CD4-positive, alpha-beta T cell (primary cell): ENCODE results near the gene COL4A6. TPM values are rescaled to one million over a fixed set of nuclear protein-coding genes. Genes with fewer than 3 reads are reported as not detected.

Experiments used
- ATAC-seq: fragments of 200-7000 bp; cut with Tn5 transposase; one replicate; pipeline ENCODE4 v1.10.0; 2022; ENCODE audit warnings: mild to moderate bottlenecking; ENCODE audit not compliant: poor library complexity
- CTCF ChIA-PET: fragments of 350-600 bp; sonication (Branson Sonifier 250); formaldehyde crosslinking; loops from one replicate; lab custom pipeline; 2021; ENCODE audit warnings: antibody characterized with exemption, inconsistent platforms; lab: Charles Lee
- POLR2A ChIA-PET: fragments of 350-600 bp; sonication (Branson Sonifier 250); formaldehyde crosslinking; loops from one replicate; lab custom pipeline; 2021; ENCODE audit warnings: antibody characterized with exemption, inconsistent platforms; lab: Charles Lee
- DNase-seq, 14 experiments: peaks; one replicate each; pipeline ENCODE4 v3.0.0-alpha.2; 2013 to 2020; ENCODE audit warnings: mixed read lengths in 2 of 14
- H3K27ac ChIP-seq, 2 donors: one replicate each; pipeline versions ENCODE4 v1.5.1 to v1.7.0; 2013; ENCODE audit warnings: low read length in 2 of 2, low read depth in 1 of 2, mild to moderate bottlenecking in 1 of 2
- H3K27me3 ChIP-seq, 2 experiments: 1 replicate in 1 of 2; 2 replicates in 1 of 2; pipeline versions ENCODE4 v1.6.1 to v1.7.0; 2013; ENCODE audit warnings: low read length in 2 of 2, control low read depth in 1 of 2, mild to moderate bottlenecking in 1 of 2, moderate library complexity in 1 of 2; ENCODE audit not compliant: insufficient read depth in 2 of 2, control insufficient read depth in 1 of 2
- H3K36me3 ChIP-seq: one replicate; pipeline ENCODE4 v1.6.1; 2013; ENCODE audit warnings: low read length, control low read depth; ENCODE audit not compliant: insufficient read depth
- H3K4me1 ChIP-seq: one replicate; pipeline ENCODE4 v1.6.1; 2013; ENCODE audit warnings: low read length, control low read depth; ENCODE audit not compliant: insufficient read depth
- H3K4me3 ChIP-seq: one replicate; pipeline ENCODE4 v1.5.1; 2013; ENCODE audit warnings: mild to moderate bottlenecking, low read length, moderate library complexity
- H3K9me3 ChIP-seq, 2 experiments: 1 replicate in 1 of 2; 2 replicates in 1 of 2; pipeline versions ENCODE4 v1.6.1 to v1.7.0; 2013; ENCODE audit warnings: low read length in 2 of 2, mild to moderate bottlenecking in 2 of 2, control low read depth in 1 of 2, moderate library complexity in 1 of 2; ENCODE audit not compliant: control insufficient read depth in 1 of 2, insufficient read depth in 1 of 2
- H3K27ac Mint-ChIP-seq: one replicate; pipeline ENCODE4 v1.8.0; 2020; ENCODE audit warnings: mixed read lengths
- H3K27me3 Mint-ChIP-seq: one replicate; pipeline ENCODE4 v1.8.0; 2021; ENCODE audit warnings: mixed read lengths
- H3K36me3 Mint-ChIP-seq: one replicate; pipeline ENCODE4 v1.8.0; 2021; ENCODE audit warnings: low read depth, mixed read lengths
- H3K4me1 Mint-ChIP-seq: one replicate; pipeline ENCODE4 v1.8.0; 2021; ENCODE audit warnings: low read depth, mixed read lengths
- H3K4me3 Mint-ChIP-seq: one replicate; pipeline ENCODE4 v1.8.0; 2020; ENCODE audit warnings: mild to moderate bottlenecking, mixed read lengths
- H3K9me3 Mint-ChIP-seq: one replicate; pipeline ENCODE4 v1.8.0; 2020; ENCODE audit warnings: mixed read lengths
- intact Hi-C, 2 experiments: fragments of 100-400 bp; cut with DNase I in 1 of 2; cut with micrococcal nuclease in 1 of 2; formaldehyde crosslinking; loops; one replicate each; pipeline versions ENCODE4 v1.15.1 to v1.9.0; 2023 to 2025; cut with DNase I, micrococcal nuclease
- total RNA-seq, 174 experiments: library from RNA in 2 of 174; stranded (reverse) in 2 of 174; gene quantifications; one replicate each; pipeline ENCODE4 v1.2.3 and lab custom pipeline; 2021 to 2026
- TF ChIP-seq, protein P1 (sequence below): fragments of 200-600 bp; IDR thresholded peaks from one replicate; pipeline ENCODE4 v1.8.0; 2022; ENCODE audit warnings: antibody characterized with exemption, mild to moderate bottlenecking

Gene COL4A6
- total RNA-seq, 2 experiments from 2014 or later, result not detected

DNA sequence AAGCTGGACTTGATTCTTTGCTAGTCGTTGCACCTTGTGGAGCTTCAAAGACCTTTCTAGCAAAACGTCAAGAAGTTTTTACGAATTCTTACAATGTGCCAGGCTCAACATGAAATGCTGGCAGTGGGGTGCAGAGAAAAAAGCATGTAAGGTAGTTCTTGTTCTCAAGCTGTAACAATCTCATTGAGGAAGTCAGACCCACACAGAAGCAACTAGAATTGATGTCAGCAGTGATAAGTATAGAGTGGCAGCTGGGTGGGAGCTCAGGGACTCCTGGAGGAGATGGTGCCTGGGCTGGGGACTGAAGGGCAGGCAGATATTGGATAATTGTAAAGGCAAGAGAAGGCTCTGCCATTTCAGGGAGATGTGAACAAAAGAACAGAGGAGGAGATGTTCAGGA is 264.3 kb downstream of the COL4A6 start:
- no peaks in the 10 kb centered on the region for H3K27me3 ChIP-seq
- no peaks in the 10 kb centered on the region for H3K4me1 ChIP-seq
- H3K4me1 Mint-ChIP-seq, result no peaks in the 10 kb centered on the region
- H3K27me3 Mint-ChIP-seq, result no peaks in the 10 kb centered on the region
- H3K4me3 ChIP-seq, result no peak overlapping the region
- no peak overlapping the region for H3K27ac Mint-ChIP-seq
- no peaks in the 10 kb centered on the region for H3K36me3 Mint-ChIP-seq
- DNase-seq (no peak), ATAC-seq (no peak)
- intact Hi-C loops, result no loop called here
- no peaks in the 10 kb centered on the region for H3K9me3 ChIP-seq
- H3K9me3 Mint-ChIP-seq, result no peaks in the 10 kb centered on the region
- no peak overlapping the region for H3K27ac ChIP-seq
- H3K36me3 ChIP-seq, result no peaks in the 10 kb centered on the region
- ChIA-PET POLR2A (no interaction called here), CTCF (no interaction called here)
- no peak overlapping the region for H3K4me3 Mint-ChIP-seq
- TF ChIP-seq, protein P1, sequence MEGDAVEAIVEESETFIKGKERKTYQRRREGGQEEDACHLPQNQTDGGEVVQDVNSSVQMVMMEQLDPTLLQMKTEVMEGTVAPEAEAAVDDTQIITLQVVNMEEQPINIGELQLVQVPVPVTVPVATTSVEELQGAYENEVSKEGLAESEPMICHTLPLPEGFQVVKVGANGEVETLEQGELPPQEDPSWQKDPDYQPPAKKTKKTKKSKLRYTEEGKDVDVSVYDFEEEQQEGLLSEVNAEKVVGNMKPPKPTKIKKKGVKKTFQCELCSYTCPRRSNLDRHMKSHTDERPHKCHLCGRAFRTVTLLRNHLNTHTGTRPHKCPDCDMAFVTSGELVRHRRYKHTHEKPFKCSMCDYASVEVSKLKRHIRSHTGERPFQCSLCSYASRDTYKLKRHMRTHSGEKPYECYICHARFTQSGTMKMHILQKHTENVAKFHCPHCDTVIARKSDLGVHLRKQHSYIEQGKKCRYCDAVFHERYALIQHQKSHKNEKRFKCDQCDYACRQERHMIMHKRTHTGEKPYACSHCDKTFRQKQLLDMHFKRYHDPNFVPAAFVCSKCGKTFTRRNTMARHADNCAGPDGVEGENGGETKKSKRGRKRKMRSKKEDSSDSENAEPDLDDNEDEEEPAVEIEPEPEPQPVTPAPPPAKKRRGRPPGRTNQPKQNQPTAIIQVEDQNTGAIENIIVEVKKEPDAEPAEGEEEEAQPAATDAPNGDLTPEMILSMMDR, result no peak

DNA sequence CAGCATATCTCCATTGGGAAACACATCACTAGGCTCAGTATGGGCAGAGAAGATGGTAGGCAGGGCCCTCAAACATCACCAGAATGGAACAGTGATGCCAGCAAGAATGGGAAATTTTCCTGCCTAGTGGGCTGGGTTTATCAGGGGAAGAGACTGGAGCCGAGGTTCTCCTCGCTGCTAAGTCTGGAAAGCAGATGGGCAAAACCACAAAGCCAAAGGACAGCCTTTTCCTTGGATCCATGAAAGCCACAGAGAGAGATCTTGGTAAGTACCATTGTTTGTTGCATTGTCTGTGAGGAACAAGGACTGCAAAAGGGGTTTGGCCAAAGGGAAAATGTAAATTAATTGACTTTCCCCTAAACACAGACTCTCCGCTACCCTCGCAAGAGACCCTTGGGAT is 266.6 kb downstream of the COL4A6 start:
- Histone ChIP-seq H3K9me3 (no peaks in the 10 kb centered on the region), H3K27ac (no peak overlapping the region), H3K36me3 (no peaks in the 10 kb centered on the region), H3K27me3 (no peaks in the 10 kb centered on the region), H3K4me3 (no peak overlapping the region), H3K4me1 (no peaks in the 10 kb centered on the region)
- Mint-ChIP-seq H3K9me3 (no peaks in the 10 kb centered on the region), H3K27me3 (no peaks in the 10 kb centered on the region), H3K4me3 (no peak overlapping the region), H3K4me1 (no peaks in the 10 kb centered on the region), H3K27ac (no peak overlapping the region), H3K36me3 (no peaks in the 10 kb centered on the region)
- ChIA-PET POLR2A (no interaction called here), CTCF (no interaction called here)
- TF ChIP-seq, protein P1, result no peak
- DNase-seq (no peak), ATAC-seq (no peak)
- intact Hi-C loops, result no loop called here

DNA sequence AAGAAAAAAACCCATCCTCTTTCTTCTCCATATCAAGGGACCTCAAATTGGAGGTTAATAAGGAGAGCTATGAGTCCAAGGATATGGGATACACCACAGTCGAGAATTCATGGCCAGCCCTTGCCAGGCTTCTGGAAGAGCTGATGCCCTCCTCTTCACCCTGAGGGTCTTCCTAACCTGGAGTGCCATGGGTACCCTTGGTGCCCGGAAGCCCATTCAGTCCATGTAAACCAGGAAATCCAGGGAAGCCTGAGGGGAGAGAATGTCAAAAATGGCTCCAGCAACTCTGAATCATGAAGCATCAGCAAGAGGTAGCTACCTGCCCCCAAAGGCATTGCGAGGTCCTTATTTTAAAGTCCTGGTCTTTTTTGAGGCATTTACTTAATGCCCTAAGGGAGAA is 268.5 kb downstream of the COL4A6 start:
- H3K4me3 Mint-ChIP-seq, result no peak overlapping the region
- H3K4me1 Mint-ChIP-seq, result no peaks in the 10 kb centered on the region
- Histone ChIP-seq H3K4me3 (no peak overlapping the region), H3K27me3 (no peaks in the 10 kb centered on the region), H3K9me3 (no peaks in the 10 kb centered on the region), H3K4me1 (no peaks in the 10 kb centered on the region), H3K36me3 (no peaks in the 10 kb centered on the region), H3K27ac (no peak overlapping the region)
- ChIA-PET CTCF (no interaction called here), POLR2A (no interaction called here)
- DNase-seq, result no peak
- ATAC-seq, result no peak
- TF ChIP-seq, protein P1, result no peak
- no peaks in the 10 kb centered on the region for H3K9me3 Mint-ChIP-seq
- no peak overlapping the region for H3K27ac Mint-ChIP-seq
- intact Hi-C loops, result no loop called here
- no peaks in the 10 kb centered on the region for H3K27me3 Mint-ChIP-seq
- H3K36me3 Mint-ChIP-seq, result no peaks in the 10 kb centered on the region
